HG03575 (cell line): ENCODE results near the gene NSUN7.
"Not testable (repeated sequence)": the region's sequence is repeated elsewhere in the genome, so short reads cannot be mapped to it uniquely, and the experiment has no call there.

ENCODE experiments used
- ATAC-seq: cut with Tn5 transposase; IDR thresholded peaks from one replicate; pipeline ENCODE4 v1.9.1; 2021; ENCODE audit not compliant: unreplicated experiment, insufficient number of reproducible peaks, low FRiP score; ENCODE audit errors: extremely low read depth

Gene NSUN7

DNA sequence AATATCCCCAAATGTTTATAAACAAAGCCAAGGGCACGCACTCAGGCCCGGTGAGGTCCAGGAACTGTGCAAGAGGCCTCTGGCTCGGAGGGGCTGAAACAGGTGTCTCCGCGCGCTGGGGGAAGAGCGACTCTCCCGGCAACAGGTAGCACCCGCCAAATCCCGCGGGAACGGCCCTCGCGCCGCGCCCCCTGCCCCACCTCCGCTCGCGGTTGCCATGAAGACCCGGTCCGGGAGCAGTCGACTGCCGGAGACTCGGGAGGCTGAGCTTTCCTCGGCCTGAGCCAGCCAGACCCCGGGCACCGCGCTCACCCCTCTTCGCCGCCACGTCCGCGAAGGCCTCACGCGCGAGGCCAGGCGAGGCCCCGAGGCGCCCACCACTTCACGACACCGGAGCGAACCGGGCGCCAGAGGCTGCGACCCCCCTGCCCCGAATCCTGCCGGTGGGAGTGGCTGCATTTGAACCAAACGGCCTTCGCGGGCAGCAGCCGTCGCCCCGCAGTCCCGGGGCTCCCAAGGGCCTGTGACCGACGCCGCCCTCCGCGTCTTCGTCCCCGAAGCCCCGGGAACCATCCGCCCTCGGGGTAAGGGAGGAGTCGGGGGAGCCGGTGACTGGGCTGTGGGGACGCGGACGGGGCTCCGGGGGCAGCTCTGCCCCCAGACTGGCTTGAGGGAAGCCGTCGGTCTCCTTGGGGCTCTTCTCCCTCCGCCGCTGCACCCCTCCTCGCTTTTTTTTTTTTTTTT is at the start of gene NSUN7:
Gene NSUN7 (plus strand): TSS at position 239 of the 744 bp plus-strand sequence. CDS start 739 bp downstream, outside the sequence.
- no peak for ATAC-seq

GRCh38 chr4:40702137-40702799 is 47.5 kb upstream of the NSUN7 start:
- no peak for ATAC-seq

- ATAC-seq: no peak
Measured at GRCh38 chr4:40702800-40703151, 47.0 kb upstream of the NSUN7 start.

- ATAC-seq: no peak
Measured at GRCh38 chr4:40704073-40704472, 45.7 kb upstream of the NSUN7 start.

DNA sequence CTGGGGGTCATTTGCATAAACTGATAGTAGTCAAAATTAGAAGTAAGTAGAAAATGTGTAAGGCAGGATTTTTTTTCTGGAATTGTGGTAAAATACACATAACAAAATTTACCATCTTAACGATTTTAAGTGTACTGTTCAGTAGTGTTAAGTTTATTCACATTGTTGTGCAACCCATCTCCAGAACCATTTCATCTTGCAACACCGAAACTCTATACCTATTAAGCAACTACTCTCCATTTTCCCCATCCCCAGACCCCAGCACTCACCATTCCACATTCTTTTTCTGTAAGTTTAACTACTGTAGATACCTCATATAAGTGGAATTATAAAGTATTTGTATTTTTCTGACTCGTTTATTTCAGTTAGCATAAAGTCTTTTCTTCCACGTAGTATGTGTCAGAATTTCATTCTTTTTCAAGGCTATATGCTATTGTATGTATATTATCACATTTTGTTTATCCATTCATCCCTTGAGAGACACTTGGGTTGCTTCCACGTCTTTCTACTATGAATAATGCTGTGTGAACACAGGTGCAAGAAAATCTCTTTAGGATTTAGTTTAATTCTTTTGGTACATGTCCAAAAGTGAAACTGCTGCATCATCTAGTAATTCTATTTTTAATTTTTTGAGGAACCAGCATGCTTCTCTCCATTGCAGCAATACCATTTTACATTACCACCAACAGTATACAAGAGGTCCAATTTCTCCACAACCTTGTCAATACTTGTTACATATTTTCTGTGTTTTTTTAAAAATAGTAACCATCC is 39.1 kb upstream of the NSUN7 start:
- ATAC-seq: no peak

- ATAC-seq: not testable (repeated sequence)
Measured at GRCh38 chr4:40713001-40713400, 36.8 kb upstream of the NSUN7 start.

GRCh38 chr4:40713798-40714197 is 36.0 kb upstream of the NSUN7 start:
- no peak for ATAC-seq

DNA sequence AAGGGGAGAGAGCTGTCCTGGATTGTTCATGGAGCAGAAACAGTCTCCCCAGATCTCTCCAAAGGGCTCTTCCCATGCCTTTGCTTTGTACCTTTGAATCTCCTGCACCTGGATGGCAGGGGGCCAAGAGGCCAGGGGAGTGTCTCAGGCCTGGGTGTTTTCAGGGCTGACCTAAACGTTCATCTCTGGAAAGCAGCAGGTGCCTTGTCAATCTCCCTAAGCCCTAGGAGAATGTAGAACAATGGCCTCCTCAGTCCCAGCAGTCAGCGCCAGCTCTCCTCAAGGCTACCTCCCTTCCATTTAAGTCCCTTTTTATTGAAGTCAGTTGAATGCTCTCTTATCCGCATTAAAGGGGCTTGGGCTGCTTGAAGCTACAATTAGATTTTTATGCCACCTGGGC is 31.2 kb upstream of the NSUN7 start:
- ATAC-seq: no peak

DNA sequence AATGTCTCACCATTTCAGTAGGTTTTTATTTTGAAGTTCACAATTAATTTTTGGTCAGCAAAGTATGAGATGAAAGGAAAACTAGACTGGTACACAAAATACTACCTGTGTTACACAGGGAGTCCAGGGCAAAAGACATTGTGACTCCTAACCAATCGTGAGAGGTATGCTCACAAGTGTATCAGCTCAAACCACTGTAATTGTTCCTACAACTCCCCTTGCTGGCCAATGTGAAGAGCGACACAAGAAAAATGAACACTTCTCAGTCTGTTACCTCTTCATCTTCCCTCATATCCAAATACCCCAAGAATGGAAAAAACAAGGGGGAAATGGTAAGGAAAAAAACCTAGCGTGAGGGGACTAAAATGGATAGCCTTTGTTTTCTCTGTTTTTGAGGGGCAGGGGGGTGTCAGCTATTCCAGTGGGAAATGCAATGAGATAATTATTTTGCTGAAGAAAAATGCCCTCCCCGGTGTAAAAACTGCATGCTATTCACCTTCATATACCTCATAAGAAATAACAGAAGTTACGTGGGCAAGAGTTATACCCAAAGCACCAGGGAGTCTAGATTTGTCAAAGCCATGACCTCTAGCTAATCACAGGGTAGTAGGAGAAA is 30.6 kb upstream of the NSUN7 start:
- ATAC-seq: no peak

DNA sequence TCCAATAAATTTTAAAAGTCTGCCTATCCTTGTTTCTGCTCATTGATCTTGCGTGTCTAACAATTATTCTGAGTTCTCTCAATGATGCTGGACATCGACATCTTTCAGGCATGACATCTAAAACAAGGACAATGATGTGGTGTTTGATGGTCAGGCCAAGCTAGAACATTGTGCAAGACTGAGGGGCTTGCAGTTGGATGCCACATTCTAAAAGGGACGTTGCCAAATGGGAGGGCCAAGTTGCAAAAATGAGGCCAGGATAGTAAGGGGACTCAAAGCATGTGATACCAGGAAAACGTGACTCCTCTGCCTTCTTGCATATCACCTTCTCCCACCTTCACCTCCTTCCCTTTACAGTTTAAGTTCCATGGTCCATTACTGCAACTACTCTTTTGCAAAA is 29.4 kb upstream of the NSUN7 start:
- ATAC-seq: no peak

DNA sequence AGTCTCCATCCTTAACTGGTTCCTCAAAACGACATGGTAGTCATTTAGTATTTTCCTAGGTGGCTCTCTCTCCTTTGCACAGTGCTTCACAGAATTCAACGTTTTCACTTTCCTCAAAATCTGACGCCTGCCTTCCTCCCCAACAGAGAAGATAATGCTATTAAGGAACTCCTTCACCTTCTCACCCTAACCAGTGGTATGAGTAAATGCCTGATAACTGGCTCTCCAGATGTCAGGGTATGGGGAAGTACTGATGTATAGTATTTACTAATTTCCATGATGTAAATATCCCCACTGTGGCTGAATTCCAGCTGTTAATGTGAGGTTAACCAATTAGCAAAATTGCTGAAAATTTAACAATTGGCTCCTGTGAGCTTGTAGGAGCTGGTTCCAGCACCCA is 28.8 kb upstream of the NSUN7 start:
- no peak for ATAC-seq

GRCh38 chr4:40721730-40722171 is 28.0 kb upstream of the NSUN7 start:
- ATAC-seq: no peak

DNA sequence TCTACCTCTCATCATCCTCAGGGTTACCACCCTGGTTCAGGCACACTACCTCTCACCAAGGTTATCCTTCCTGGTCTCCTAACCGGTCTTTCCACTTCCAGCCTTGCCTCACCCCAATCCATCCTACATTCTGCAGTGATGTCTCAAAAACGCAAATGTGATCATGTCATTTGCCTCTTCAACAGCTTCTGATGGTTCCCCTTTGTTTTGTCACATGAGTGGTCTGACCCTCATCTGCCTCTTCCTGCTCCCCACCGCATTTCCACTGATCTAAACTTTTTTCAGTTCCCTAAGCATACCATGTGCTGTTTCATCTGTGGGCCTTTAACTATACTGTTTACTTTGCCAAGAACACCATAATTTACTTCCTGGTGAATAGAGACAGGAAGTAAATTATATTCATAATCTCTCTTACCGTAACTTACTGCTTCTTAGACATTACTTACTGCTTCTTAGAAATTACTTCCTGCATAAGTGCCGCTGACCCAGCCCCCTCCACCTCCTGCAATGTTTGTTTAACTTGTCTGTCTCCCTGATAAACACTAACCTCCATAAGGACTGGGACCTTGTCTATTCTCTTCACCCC is 27.1 kb upstream of the NSUN7 start:
- peak; percentile 62 for ATAC-seq

GRCh38 chr4:40723728-40724127 is 26.0 kb upstream of the NSUN7 start:
- ATAC-seq: no peak

DNA sequence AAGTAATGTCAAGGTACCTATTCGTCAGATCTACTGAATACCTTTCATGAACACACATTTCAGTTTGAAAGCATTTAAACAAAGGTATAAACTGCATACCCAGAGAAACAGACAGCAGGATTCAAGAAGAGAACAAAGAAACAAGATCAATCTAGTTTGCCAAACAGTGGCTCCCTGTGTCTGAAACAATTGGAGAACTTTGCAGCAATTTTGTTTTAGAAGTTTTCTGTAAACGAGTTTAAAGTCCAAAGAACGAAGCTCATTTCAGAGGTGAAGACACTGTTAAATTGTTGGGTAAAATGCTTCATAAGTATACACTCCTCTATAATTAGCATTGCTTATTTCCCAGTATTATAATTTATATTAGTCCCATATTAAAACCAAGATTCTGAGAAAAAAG is 21.4 kb upstream of the NSUN7 start:
- ATAC-seq: no peak

DNA sequence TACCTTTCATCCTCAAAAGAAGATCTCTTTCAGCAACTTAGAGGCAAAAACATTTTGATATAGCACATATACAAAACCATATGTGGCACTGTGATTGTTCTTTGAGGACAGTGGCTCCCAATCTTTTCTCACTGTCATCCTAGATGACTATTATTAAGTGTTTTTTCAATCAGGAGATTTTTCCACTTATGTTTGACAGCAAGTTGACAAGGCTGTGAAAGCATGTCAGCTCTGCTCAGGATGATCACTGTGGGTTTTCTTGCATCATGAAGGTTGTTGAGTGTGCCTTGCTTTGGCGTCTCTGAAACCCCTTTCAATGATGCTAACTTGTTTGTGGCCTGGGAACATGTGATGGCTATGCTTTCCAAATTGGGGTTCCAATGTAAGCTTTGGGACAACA is 20.2 kb upstream of the NSUN7 start:
- ATAC-seq: no peak

- no peak for ATAC-seq
Measured at GRCh38 chr4:40730091-40730679, 19.6 kb upstream of the NSUN7 start.

GRCh38 chr4:40731361-40731760 is 18.4 kb upstream of the NSUN7 start:
- no peak for ATAC-seq

DNA sequence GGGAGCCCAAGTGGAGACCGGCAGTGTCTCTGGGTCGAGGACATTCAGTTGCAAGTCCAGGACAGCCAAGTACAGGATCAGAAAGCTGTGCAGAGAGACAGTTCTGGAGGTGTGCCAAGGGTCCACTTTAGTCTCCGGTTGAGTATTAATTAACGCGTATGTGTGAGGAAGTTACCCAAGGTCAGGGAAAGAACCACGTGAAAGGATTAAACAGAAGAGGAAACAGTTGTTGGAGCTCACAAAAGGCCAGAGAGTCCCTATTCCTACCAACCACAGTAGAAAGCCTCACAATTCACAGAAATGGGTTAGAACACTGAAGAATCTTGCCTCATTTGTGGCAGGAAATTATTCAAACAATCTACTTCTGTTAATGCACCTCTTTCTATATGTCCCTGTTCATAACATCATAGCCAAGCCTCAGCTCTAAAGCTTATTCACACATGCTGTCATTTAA is 17.9 kb upstream of the NSUN7 start:
- no peak for ATAC-seq
